Caki2 (cell line): ENCODE results near the gene ZCCHC24. TPM values are rescaled to one million over a fixed set of nuclear protein-coding genes. Genes with fewer than 3 reads are reported as not detected.

Source experiments
- DNase-seq: peaks from one replicate; pipeline ENCODE4 v3.0.0-alpha.2; 2015; ENCODE audit warnings: low read depth
- in situ Hi-C: cut with HindIII; loops from 2 replicates; pipeline ENCODE4 v1.10.0; 2016; ENCODE audit warnings: low sequenced_read_pairs, low pct_unique_long_range_greater_than_20kb, mixed read lengths
- total RNA-seq: library from RNA; depleted of rRNA; stranded (reverse); fragments of >200 nt; shearing (Covaris generic); gene quantifications from 2 replicates; pipeline ENCODE4 v1.2.3, GENCODE V29; 2014; ENCODE audit warnings: low replicate concordance

Gene ZCCHC24
- total RNA-seq, 1 experiment from 2014 or later = 5.7 TPM

DNA sequence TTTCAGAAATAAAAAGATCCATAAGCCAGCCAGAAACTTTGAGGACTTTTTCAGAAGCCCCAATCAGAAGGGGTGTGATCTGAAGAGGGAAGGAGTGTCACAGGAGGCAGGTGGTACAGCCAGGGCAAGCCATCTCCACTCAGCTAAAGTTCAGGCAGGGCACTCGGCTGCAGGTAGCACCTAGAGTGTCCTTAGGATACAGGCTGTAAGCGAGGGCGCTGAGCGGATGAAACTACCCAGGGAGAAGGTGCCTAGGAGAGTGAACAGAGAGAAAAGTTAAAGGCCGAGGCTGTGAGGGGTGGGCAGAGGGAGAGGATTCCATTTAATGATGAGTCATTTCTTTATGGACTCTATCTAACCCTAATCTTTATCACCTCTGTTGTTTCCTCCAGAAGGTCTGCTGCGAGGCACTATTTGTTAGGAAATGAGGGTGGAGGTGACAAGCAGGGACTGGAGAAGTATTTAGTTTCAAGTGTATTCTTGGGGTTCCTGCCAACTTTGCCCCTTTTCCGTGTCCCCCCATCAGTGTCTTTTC lies 29.8 kb upstream of the ZCCHC24 start:
- no peak for DNase-seq
- in situ Hi-C loops = no loop called here

DNA sequence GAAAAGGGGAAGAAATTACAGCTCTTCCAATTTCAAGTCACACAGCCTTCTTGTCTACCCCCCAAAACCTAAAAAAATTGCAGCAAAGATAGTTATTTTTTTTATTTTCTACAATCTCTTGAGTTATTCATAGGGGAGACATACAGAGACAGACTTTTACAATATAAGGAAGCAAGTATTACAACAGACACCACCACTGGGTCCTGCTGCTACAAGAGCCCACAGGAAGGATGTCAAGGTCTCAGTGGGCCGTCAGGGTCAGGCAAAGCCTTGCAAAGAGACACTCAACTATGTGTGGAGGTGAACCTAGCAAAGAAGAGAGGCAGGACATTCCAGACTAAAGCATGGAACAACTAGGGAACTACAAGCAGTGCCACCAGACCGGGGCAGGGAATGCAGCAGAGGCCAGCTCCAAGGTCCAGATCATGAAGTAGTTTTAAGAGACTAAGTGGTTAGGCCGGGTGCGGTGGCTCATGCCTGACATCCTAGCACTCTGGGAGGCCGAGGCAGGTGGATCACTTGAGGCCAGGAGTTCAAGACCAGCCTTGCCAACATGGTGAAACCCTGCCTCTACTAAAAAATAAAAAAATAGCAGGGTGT lies 28.2 kb upstream of the ZCCHC24 start:
- DNase-seq = no peak
- in situ Hi-C loops = no loop called here

DNA sequence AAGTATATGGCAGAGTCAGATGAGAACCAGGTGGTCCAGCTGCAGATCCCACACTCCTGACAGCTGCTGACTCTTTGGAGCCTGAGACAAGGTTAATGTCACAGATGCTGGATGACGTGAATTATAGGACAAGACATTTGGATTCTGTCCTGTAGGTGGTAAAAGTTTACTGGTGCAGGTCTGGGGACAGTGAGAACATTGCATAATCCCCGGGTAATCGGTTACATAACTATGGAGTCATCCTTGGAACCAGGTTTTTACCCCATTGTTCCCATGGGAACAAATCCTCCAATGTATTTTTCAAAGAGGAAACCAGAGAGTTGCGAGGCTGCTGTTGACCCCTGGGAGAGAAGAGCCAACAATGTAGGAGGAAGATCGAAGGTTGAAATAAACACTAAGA lies 27.5 kb upstream of the ZCCHC24 start:
- in situ Hi-C loops = no loop called here
- DNase-seq = no peak

DNA sequence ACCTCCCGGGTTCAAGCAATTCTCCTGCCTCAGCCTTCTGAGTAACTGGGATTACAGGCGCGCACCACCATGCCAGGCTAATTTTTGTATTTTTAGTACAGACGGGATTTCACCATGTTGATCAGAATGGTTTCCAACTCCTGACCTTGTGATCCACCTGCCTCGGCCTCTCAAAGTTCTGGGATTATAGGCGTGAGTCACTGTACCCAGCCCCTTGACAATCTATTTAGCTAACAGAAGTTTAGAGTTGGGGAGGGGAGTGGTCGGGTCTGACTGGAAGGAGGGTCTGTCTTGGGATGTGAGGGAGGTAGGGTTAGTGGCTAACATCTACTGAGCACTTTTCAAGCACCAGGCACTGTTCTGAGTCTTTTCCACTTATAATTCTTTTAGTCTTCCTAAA lies 27.0 kb upstream of the ZCCHC24 start:
- in situ Hi-C loops = no loop called here

DNA sequence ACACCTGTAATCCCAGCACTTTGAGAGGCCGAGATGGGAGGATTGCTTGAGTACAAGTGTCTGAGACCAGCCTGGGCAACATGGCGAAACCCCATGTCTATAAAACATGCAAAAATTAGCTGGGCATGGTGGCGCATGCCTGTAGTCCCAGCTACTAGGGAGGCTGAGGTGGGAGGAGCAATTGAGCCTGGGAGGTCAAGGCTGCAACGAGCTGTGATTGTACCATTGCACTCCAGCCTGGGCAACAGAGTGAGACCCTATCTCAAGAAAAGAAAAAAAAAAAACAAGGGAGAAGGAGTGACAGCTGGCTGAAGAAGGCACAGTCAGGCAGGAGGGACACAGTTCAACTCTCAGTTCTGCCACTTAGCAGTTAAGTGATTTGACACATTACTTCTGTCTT lies 26.4 kb upstream of the ZCCHC24 start:
- no peak for DNase-seq
- in situ Hi-C loops = no loop called here

More for the DNA sequence above, 27.0 kb upstream of the ZCCHC24 start:
- no peak for DNase-seq

DNA sequence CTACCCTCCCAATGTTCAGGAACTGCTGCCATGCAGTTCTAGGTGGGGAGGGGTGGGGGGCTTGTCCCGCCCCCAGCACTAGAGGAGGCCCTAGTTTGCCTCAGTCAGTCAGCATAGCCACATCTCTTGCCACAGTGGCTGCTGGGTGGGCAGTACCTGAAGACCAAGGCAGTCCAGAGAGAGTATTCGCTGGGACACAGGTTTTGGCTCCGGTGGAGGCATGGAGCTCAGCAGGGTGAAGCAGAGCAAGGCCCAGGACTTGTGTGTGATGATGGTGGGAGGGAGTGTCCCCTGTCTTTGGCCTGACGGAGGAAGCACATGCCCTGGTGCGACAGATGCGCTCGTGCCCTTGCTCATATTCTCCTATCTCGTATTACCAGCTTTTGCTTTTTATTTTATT lies 24.7 kb upstream of the ZCCHC24 start:
- in situ Hi-C loops = no loop called here
- DNase-seq = no peak

DNA sequence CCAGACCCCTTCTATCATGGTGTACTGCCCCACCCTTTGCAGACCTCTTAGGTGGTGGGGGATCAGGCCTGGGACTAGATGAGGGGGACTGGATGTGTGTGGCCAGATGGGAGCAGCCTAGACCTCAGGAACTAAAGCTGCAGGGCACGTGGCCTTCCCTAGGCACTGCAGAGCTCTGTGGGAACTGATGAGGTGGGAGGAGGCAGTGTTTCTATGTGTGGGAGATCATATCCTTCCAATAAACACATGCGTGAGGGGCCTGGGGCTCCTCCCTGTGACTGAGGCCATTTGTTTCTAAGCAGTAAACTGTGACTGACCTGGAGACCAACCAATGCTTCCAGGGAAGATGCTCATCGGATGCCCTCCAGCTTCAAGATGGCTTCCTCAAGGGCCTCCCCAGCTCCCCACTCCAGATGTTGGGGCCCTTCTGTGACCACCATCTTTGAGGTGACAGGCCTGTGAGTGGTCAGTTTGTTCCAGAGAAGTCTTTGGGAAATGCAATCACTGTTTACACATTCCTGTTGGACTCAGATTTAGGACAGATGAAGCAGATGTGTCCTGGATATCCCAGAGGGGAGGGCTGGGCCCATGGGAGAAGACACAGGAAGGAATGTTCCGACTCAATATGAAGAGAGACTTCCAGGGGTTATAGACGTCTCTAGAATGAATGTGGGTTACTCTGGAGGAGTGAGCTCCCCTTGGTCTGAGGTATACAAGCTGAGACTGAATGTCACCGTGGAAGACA lies 23.6 kb upstream of the ZCCHC24 start:
- in situ Hi-C loops = no loop called here
- no peak for DNase-seq

DNA sequence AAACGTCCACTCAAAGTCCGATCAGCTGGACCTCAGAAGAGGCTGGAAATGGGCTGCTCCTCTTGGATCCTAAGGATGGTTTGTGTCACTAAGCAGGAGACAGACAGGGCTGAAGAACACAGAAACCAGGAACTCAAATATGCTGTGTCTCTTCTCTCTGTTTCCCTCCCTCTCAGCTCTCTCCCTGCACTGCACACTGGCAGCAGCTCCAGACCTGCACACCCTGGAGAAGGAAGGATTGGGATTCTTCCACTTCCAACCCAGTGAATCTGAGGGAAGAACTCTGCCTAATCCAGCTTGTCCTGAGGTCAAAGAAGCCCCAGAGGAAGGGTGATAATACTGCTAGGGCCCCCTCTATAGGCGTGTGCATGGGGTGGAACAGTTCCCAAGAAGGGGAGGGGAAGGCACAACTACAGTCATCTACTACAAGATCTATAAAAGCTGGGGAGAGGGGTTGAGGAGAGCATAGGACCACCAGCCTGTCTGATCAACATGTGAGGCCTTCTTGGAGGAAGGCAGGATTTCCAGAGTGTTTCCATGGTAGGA lies 22.7 kb upstream of the ZCCHC24 start:
- DNase-seq = no peak
- in situ Hi-C loops = no loop called here

DNA sequence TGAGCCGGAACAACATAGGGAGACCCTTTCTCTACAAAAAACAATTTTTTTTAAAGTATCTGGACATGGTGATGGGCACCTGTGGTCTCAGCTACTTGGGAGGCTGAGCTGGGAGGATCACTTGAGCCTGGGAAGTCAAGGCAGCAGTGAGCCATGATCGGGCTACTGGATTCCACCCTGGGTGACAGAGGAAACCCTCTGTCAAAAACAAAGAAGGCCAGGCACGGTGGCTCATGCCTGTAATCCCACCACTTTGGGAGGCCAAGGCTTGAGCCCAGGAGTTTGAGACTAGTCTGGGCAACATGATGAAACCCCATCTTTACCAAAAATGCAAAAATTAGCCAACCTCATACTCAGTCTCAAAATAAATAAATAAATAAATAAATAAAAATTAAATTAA lies 19.9 kb upstream of the ZCCHC24 start:
- in situ Hi-C loops = no loop called here
- no peak for DNase-seq

DNA sequence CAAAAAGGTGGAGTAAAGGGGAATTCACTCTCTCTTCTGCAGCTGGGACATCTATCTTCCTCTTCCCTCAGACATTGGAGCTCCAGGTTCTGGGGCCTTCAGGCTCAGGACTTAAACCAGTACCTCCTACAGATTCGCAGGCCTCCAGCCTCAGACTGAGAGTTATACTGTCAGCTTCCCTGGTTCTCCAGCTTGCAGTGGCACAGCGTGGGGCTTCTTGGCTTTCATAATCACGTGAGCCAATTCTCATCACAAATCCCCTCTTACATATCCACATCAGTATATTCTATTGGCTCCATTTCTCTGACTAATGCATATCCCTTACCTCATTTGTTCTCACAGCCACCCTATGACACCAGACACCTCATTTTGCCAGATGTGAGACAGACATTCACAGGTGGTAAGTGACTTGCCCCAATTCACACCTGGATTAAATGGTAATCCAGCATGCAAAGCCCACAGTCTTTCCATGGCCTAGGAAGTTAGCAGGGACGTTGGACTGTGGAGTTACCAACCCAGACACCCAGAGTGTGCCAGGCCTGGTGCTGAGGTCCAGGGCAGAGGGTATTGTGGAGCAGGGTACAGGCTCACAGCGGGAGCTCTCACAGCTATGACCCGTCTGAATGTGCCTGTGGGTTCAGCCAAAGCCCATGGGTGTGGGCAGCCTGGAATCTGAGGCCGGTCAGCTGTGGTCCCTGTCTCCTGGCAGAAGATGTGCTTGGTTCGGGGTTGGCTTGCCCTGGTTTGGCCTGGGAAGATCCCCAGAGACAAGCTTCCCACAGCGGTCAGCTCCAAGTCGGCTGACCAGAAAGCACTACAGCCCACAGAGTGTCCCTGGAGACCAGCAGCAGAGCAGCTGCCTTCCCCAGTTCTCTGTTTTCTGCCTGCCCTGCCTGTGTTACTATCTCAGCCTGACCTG lies 18.4 kb upstream of the ZCCHC24 start:
- in situ Hi-C loops = no loop called here

DNA sequence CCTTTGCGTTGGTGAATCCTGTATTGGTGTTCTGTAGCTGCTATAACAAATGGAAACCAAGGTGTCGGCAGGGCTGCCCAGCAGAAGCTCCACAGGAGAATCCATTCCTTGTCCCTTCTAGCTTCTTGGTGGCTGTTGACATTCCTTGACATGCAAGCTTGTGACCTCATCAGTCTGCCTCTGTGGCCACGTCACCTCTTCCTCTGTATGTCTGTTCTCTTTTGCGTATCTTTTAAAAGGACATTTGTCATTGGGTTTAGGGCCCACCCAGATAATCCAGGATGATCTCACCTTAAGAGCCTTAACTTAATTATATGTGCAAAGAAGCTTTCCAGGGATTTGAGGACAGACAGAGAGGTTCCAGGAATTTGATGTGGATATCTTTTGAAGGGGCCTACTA lies 15.3 kb upstream of the ZCCHC24 start:
- DNase-seq = no peak
- in situ Hi-C loops = no loop called here

More for the DNA sequence above, 18.4 kb upstream of the ZCCHC24 start:
- DNase-seq = no peak

DNA sequence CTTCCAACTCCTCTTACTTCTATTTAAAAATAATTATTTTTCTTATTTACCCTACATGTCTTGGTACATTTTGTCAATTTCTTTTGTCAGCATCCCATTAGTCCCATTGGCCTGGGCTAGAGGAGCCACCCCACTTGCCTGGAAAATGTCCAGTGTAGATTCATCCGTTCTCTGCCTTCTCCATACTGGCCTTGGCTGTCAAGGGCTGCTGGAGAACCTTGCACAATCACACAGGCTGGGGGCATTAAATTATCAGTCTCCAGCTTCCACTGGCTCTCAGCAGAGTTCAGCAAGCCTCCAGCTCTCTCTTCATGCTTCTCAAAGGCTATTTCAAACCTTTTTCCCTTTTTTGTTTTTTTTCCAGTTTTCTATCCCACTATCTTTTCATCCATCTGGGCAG lies 13.8 kb upstream of the ZCCHC24 start:
- no peak for DNase-seq
- in situ Hi-C loops = no loop called here

DNA sequence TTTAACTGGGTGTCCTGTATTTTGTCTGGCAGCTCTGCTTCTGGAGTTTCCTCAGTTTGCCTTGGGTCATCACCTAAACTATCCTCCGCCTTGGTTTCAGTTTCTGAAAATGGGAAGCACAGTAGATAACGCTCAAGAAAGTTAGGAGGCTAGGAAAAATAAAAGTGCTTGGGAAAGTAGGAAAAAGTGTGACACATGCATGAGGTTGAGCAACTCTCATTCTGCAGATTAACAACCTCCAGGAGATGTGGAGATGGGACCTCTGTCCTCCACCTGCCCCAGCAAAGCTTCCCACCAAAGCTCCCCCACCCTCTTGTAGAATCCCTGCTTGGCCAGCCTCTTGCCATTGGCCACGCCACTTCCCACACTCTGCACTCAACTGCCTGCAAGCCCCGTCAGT lies 13.1 kb upstream of the ZCCHC24 start:
- no peak for DNase-seq
- in situ Hi-C loops = no loop called here

DNA sequence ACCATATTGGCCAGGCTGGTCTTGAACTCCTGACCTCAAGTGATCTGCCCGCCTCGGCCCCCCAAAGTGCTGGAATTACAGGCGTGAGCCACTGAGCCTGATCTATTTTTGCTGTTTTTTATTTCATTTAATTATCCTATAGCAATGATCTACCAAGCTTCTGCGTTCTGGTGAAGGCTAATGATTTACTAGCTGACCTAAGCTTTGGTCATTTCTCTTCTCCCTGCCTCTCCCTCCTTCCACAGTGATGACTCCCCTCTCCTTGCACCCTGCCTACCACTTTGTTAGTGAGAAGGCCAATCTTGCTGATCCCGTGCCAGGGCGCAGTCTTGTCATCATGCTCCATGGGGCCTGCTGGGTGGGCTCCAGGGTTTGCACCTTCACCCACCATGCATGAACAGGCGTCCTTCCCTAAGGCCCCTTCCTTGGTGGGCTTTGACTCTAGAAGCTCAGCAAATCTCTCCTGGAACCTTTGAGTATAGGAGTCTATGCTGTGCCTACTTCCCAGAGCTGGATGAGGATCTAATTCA lies 11.9 kb upstream of the ZCCHC24 start:
- peak; percentile 62 for DNase-seq
- in situ Hi-C loops = no loop called here

DNA sequence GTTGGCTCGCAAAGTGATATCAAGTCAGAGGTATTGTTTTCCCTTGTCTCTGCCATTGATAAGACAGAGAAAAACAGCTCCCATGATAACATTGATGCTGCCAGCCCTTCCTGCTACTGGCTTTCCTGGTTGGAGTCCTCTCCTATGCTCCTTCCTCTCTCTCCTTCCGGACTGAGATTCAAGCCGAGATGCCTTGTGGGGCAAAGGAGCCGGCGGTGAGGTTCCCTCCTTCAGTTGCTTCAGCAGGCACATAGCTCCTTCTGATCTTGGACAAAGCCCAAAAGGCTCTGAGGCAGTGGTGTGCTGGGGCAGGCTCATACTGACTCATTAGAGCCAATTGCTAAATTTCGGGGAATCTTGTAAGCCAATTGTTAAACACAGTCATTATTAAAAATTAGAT lies 8.8 kb upstream of the ZCCHC24 start:
- no peak for DNase-seq
- in situ Hi-C loops = no loop called here

DNA sequence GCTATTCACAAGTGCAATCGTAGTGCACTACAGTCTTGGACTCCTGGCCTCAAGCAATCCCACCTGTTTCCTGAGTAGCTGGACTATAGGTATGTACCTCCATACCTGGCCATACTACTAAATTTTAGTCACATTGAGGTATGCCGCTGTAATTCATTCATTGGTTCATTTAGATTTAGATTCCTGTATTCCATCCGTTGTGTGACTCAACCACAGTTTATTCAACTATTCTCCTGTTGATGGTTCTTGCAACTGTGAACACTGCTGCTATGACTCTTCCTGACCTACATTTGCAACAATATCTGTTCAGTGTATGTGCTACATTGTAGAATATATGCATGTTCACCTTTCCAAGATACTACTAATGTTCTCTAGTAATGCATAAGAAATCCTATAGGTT lies 8.0 kb upstream of the ZCCHC24 start:
- DNase-seq = no peak

DNA sequence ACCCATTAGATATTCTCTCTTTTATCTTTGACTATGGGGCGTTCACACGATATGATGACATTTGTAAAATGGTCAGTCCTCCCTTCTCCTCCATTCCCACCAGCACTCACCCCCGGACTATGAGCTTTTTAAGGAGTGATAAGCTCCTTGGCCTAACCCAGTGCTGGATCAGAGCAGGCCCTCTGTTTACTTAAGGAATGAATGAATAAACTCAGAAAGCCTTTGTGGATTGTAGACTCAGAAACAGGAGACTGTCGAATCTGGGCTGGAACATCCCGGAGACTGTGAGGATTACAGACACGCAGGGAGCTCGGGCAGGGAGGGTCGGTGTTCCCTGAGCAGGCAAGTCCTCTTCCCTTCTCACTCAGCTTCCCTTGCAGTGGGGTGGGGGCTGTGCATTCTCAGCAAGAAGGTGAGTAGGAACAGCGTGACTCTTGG lies 6.8 kb upstream of the ZCCHC24 start:
- no peak for DNase-seq
- in situ Hi-C loops = no loop called here

More for the DNA sequence above, 8.0 kb upstream of the ZCCHC24 start:
- in situ Hi-C loops = no loop called here

DNA sequence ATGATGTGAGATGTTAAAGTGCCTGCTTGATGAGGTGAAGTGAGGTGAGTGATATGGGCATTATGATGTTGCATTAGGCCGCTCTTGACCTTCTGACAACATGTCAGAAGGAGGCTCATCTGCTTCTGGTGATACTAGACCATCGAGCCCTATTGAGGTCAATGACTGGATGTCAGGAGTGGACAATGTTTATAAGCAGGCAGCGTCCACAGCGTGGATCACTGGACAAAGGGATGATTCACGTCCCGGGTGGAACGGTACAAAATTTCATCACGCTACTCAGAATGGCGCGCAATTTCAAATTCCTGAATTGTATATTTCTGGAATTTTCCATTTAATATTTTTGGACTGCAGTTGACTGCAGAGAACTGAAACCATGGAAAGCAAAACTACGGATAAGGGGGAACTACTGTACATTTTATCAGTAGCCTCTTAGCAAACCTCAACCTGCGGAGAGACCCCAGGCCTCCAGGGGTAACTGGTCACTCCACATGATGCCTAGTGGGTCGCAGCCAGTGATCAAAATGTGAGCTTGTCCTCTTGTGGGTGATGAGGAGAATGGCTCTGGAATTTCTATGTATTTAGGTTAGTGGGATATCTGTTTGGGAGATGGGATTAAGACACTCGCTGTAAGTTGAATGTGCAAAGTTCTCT lies 5.7 kb upstream of the ZCCHC24 start:
- in situ Hi-C loops = no loop called here
- no peak for DNase-seq
